ENCODE data around the gene BAG3. TPM values are rescaled to one million over a fixed set of nuclear protein-coding genes. Genes with fewer than 3 reads are reported as not detected.
"Not testable (repeated sequence)": the region's sequence is repeated elsewhere in the genome, so short reads cannot be mapped to it uniquely, and the experiment has no call there.

Gene BAG3
- total and polyA plus RNA-seq, 7 donors: 283 to 855 (median 453) TPM

GRCh38 chr10:119616882-119617570, 34.2 kb upstream of the BAG3 start:
- DNase-seq: peak; percentile 18 to 58
- H3K27ac ChIP-seq: no peak overlapping the region

GRCh38 chr10:119619215-119619614, 32.0 kb upstream of the BAG3 start:
- no peaks in the 10 kb centered on the region for H3K36me3 ChIP-seq (ENCODE audit: insufficient read depth in 1 of 2, low read depth in 1 of 2)
- ATAC-seq (no peak), DNase-seq (no peak)
- H3K27ac ChIP-seq: peak overlapping the region; percentile 67
- H3K4me1 ChIP-seq: peaks cover 25% of the 10 kb centered on the region
- no peak overlapping the region for H3K4me3 ChIP-seq
- WGBS, 3 donors: 41 to 52% (median 49%) methylated on average over 2 of the region's 2 CpGs
- no peaks in the 10 kb centered on the region for H3K9me3 ChIP-seq
- TF ChIP-seq CTCF (IDR thresholded peaks at IDR 0.05): no peak
- intact Hi-C loops (cut with DNase I): no loop called here
- H3K27me3 ChIP-seq (ENCODE audit: insufficient read depth in 3 of 3, low read length in 2 of 3): no peaks in the 10 kb centered on the region

More at GRCh38 chr10:119616882-119617570, 34.2 kb upstream of the BAG3 start:
- no peak overlapping the region for H3K4me3 ChIP-seq
- intact Hi-C loops (cut with DNase I): no loop called here
- no peaks in the 10 kb centered on the region for H3K36me3 ChIP-seq (ENCODE audit: insufficient read depth in 1 of 2, low read depth in 1 of 2)
- peaks cover 25% of the 10 kb centered on the region for H3K4me1 ChIP-seq
- 78 to 82% (median 79%) methylated on average over 13 of the region's 13 CpGs for WGBS, 3 donors
- no peak for TF ChIP-seq CTCF (IDR thresholded peaks at IDR 0.05)
- peak in 2 of 4 donors; percentile 20 to 26 for ATAC-seq
- H3K27me3 ChIP-seq (ENCODE audit: insufficient read depth in 3 of 3, low read length in 2 of 3): no peaks in the 10 kb centered on the region
- H3K9me3 ChIP-seq: no peaks in the 10 kb centered on the region

- DNase-seq; H3K36me3 ChIP-seq (ENCODE audit: insufficient read depth in 1 of 2, low read depth in 1 of 2); intact Hi-C loops (cut with DNase I); ATAC-seq; H3K4me3 ChIP-seq; H3K27me3 ChIP-seq (ENCODE audit: insufficient read depth in 3 of 3, low read length in 2 of 3); H3K9me3 ChIP-seq: not testable (repeated sequence)
- peaks cover 25% of the 10 kb centered on the region for H3K4me1 ChIP-seq
- 95 to 97% (median 95%) methylated on average over 8 of the region's 8 CpGs for WGBS, 3 donors
- peak overlapping the region; percentile 60 for H3K27ac ChIP-seq
Measured at GRCh38 chr10:119619811-119620210, 31.4 kb upstream of the BAG3 start.

GRCh38 chr10:119620241-119621077, 30.7 kb upstream of the BAG3 start:
- H3K27me3 ChIP-seq (ENCODE audit: insufficient read depth in 3 of 3, low read length in 2 of 3): no peaks in the 10 kb centered on the region
- ATAC-seq (peak; percentile 62 to 79 (median 72)), DNase-seq (no peak)
- intact Hi-C loops (cut with DNase I): no loop called here
- no peak for TF ChIP-seq CTCF (IDR thresholded peaks at IDR 0.05)
- H3K4me3 ChIP-seq: no peak overlapping the region
- WGBS, 3 donors: 77 to 80% (median 79%) methylated on average over 10 of the region's 10 CpGs
- no peaks in the 10 kb centered on the region for H3K36me3 ChIP-seq (ENCODE audit: insufficient read depth in 1 of 2, low read depth in 1 of 2)
- H3K9me3 ChIP-seq: no peaks in the 10 kb centered on the region
- peaks cover 25% of the 10 kb centered on the region for H3K4me1 ChIP-seq
- peak overlapping the region; percentile 60 for H3K27ac ChIP-seq

GRCh38 chr10:119621078-119621384, 30.1 kb upstream of the BAG3 start:
- no peaks in the 10 kb centered on the region for H3K27me3 ChIP-seq (ENCODE audit: insufficient read depth in 3 of 3, low read length in 2 of 3)
- no peaks in the 10 kb centered on the region for H3K9me3 ChIP-seq
- intact Hi-C loops (cut with DNase I): no loop called here
- H3K4me3 ChIP-seq: no peak overlapping the region
- WGBS, 3 donors: 80 to 87% (median 86%) methylated on average over 3 of the region's 3 CpGs
- H3K4me1 ChIP-seq: peaks cover 25% of the 10 kb centered on the region
- no peak for TF ChIP-seq CTCF (IDR thresholded peaks at IDR 0.05)
- ATAC-seq (no peak), DNase-seq (no peak)
- peak overlapping the region; percentile 60 for H3K27ac ChIP-seq
- no peaks in the 10 kb centered on the region for H3K36me3 ChIP-seq (ENCODE audit: insufficient read depth in 1 of 2, low read depth in 1 of 2)

All from psoas muscle (tissue), 8 donors.